ENCODE data around the gene FCN1.

GRCh38 chr9:134863941-134864820 is 53.5 kb downstream of the FCN1 start:
- no peak for TF ChIP-seq CTCF (IDR thresholded peaks at IDR 0.05; ENCODE audit: low read length)
- TF ChIP-seq EZH2 (optimal IDR thresholded peaks at IDR 0.05; ENCODE audit: low read depth, low read length), result no peak
